Erythroblast (primary cell): ENCODE data around the gene TRIM33.

Experiments
- GATA1 ChIP-seq: IDR thresholded peaks from 2 replicates; pipeline ENCODE4 v1.6.1; 2011; ENCODE audit warnings: low read depth, mild to moderate bottlenecking, control low read depth, low read length, moderate library complexity
- POLR2A ChIP-seq: IDR thresholded peaks from 2 replicates; pipeline ENCODE4 v1.6.1; 2011; ENCODE audit warnings: mild to moderate bottlenecking, low read length

GRCh38 chr1:114512595-114513280, 1.7 kb upstream of the TRIM33 start:
- TF ChIP-seq POLR2A: no peak
- no peak for TF ChIP-seq GATA1
